ENCODE measurements around the gene CLCN2. TPM values are rescaled to one million over a fixed set of nuclear protein-coding genes. Genes with fewer than 3 reads are reported as not detected.

CLCN2 gene
- total and polyA plus RNA-seq, 2 of the 4 experiments (the other 2 are of a cell fraction) = 2.9 to 5.8 TPM

GRCh38 chr3:184399410-184399809 lies 38.0 kb upstream of the CLCN2 start:
- POLR2A ChIA-PET (ENCODE audit: unreplicated experiment) = interaction anchor here (0.6 to 0.9 kb wide), 3 partner anchors 14 to 455 kb away, joined by 3 to 7 read pairs (median 4); no protein-coding TSS in a partner anchor
- in situ Hi-C loops (cut with MboI; ENCODE audit: low sequenced_read_pairs) = no loop called here
- no peak overlapping the region for H3K4me2 ChIP-seq (ENCODE audit: low read depth, low read length)

More at GRCh38 chr3:184399410-184399809, 38.0 kb upstream of the CLCN2 start:
- CTCF ChIA-PET = interaction anchor here (0.6 to 1.0 kb wide), 6 partner anchors 28 to 467 kb away, joined by 3 to 5 read pairs (median 4); no protein-coding TSS in a partner anchor
- H3K27me3 ChIP-seq (ENCODE audit: control insufficient read depth, insufficient read depth, low read length) = peaks cover 43% of the 10 kb centered on the region
- H4K20me1 ChIP-seq (ENCODE audit: insufficient read depth, low read length) = no peaks in the 10 kb centered on the region
- DNase-seq (peak; percentile 96), ATAC-seq (ENCODE audit: low read depth) (peak; percentile 99)
- no peak overlapping the region for H3K23ac ChIP-seq (ENCODE audit: low read depth, low read length)
- H3K9me3 ChIP-seq (ENCODE audit: control insufficient read depth, insufficient read depth, low read length) = no peaks in the 10 kb centered on the region
- no peak overlapping the region for H2AK9ac ChIP-seq (replicated peaks; ENCODE audit: low read depth, low read length, poor library complexity)
- H2BK120ac ChIP-seq (ENCODE audit: low read depth, low read length) = no peak overlapping the region
- H2AFZ ChIP-seq (replicated peaks; ENCODE audit: low read length, poor library complexity) = no peak overlapping the region
- H4K5ac ChIP-seq (ENCODE audit: low read depth, low read length) = no peak overlapping the region
- H3K56ac ChIP-seq (ENCODE audit: extremely low read depth, insufficient read depth, low read length) = no peak overlapping the region
- H2BK20ac ChIP-seq (ENCODE audit: low read depth, low read length) = no peak overlapping the region
- intact Hi-C loops (cut with micrococcal nuclease) (loop anchor here (5.0 kb wide), 1 partner anchor 123 kb away; no protein-coding TSS in a partner anchor), dilution Hi-C loops (cut with HindIII; ENCODE audit: low sequenced_read_pairs, unreplicated experiment) (no loop called here)
- H3K79me1 ChIP-seq (ENCODE audit: low read depth in 1 of 2, low read length in 2 of 2) = no peaks in the 10 kb centered on the region
- peak; percentile 36; the same call in 1 of the 2 replicates for TF ChIP-seq MAZ (IDR thresholded peaks at IDR 0.05; ENCODE audit: borderline replicate concordance, low read depth, low read length)
- TF ChIP-seq FOS (IDR thresholded peaks at IDR 0.05; ENCODE audit: low read depth, low read length) = peak; percentile 41; the same call in 1 of the 2 replicates
- no peak for TF ChIP-seq POLR2A (IDR thresholded peaks at IDR 0.05; ENCODE audit: low read depth, low read length)
- H3K18ac ChIP-seq (ENCODE audit: low read depth, low read length) = no peak overlapping the region
- no peaks in the 10 kb centered on the region; the same call in 1 of the 2 replicates for H3K9me1 ChIP-seq (ENCODE audit: insufficient read depth, low read length)
- no TSS peak for BruUV-seq (replicated peaks)
- H3K36me3 ChIP-seq (ENCODE audit: control insufficient read depth, insufficient read depth, low read length) = no peaks in the 10 kb centered on the region
- H2BK15ac ChIP-seq (ENCODE audit: low read depth, low read length) = no peak overlapping the region
- no peak overlapping the region for H2BK5ac ChIP-seq (ENCODE audit: low read depth, low read length, poor library complexity, severe bottlenecking)
- no CpG with 5 or more reads among the region's 9 CpGs for WGBS, 2 experiments (ENCODE audit: extremely low coverage in 2 of 2, insufficient read length in 1 of 2)
- H3K4me1 ChIP-seq (ENCODE audit: control insufficient read depth, insufficient read depth, low read length) = no peaks in the 10 kb centered on the region
- no peak overlapping the region for H3K4me3 ChIP-seq (ENCODE audit: insufficient read depth, low read depth, low read length)
- no peak overlapping the region for H3K9ac ChIP-seq (ENCODE audit: low read depth, low read length)
- no peak overlapping the region for H3K27ac ChIP-seq (ENCODE audit: insufficient read depth, low read length)
- no peak overlapping the region for H3K14ac ChIP-seq (replicated peaks; ENCODE audit: low read depth, low read length)
- H4K91ac ChIP-seq (ENCODE audit: insufficient read depth, low read depth, low read length) = no peak overlapping the region
- H4K8ac ChIP-seq (ENCODE audit: low read depth in 2 of 2, low read length in 2 of 2) = no peak overlapping the region
- H3K4ac ChIP-seq (ENCODE audit: low read depth, low read length) = no peak overlapping the region
- H2AK5ac ChIP-seq (ENCODE audit: low read depth, low read length) = no peak overlapping the region

All from IMR-90 (cell line).